HFFc6 (cell line): ENCODE data around the gene BEND4. TPM values are rescaled to one million over a fixed set of nuclear protein-coding genes. Genes with fewer than 3 reads are reported as not detected.

ENCODE experiments used
- DNase-seq: peaks from one replicate; pipeline ENCODE4 v3.0.0-alpha.2; 2018
- H3K27ac Mint-ChIP-seq: 2 replicates; pipeline ENCODE4 v1.8.0; 2020; ENCODE audit warnings: mild to moderate bottlenecking, mixed read lengths
- H3K27me3 Mint-ChIP-seq: 2 replicates; pipeline ENCODE4 v1.8.0; 2021; ENCODE audit warnings: mild to moderate bottlenecking, moderate library complexity, mixed read lengths; ENCODE audit not compliant: insufficient read depth
- H3K36me3 Mint-ChIP-seq: 2 replicates; pipeline ENCODE4 v1.8.0; 2021; ENCODE audit warnings: low read depth, mixed read lengths
- H3K4me1 Mint-ChIP-seq: 2 replicates; pipeline ENCODE4 v1.8.0; 2020; ENCODE audit warnings: low read depth, mixed read lengths
- H3K4me3 Mint-ChIP-seq: 2 replicates; pipeline ENCODE4 v1.8.0; 2020; ENCODE audit warnings: mild to moderate bottlenecking, moderate library complexity, mixed read lengths
- H3K9me3 Mint-ChIP-seq: 2 replicates; pipeline ENCODE4 v1.8.0; 2020; ENCODE audit warnings: mild to moderate bottlenecking, mixed read lengths
- CTCF ChIP-seq: fragments of 200-600 bp; sonication (generic); IDR thresholded peaks from 2 replicates; pipeline ENCODE4 v1.5.0; 2021; ENCODE audit warnings: antibody characterized with exemption, mild to moderate bottlenecking
- total RNA-seq, 6 experiments: library from RNA; stranded (reverse); fragmentation: NEBNext Ultra II Directional; extraction: Animal tissue kit (Norgen Biotek cat#: 25700); gene quantifications; 2 replicates in 1 of 6; 3 replicates in 5 of 6; pipeline ENCODE4 v1.2.3, GENCODE V29; 2021

The BEND4 gene
- total RNA-seq, 6 experiments from 2014 or later, result not detected

- no peaks in the 10 kb centered on the region; the same call in 1 of the 2 replicates for H3K36me3 Mint-ChIP-seq
- H3K4me1 Mint-ChIP-seq, result peaks cover 4% of the 10 kb centered on the region; the same call in 1 of the 2 replicates
- peaks cover 8% of the 10 kb centered on the region for H3K27me3 Mint-ChIP-seq
- DNase-seq, result no peak
- no peak overlapping the region for H3K27ac Mint-ChIP-seq
- no peaks in the 10 kb centered on the region; the same call in 1 of the 2 replicates for H3K9me3 Mint-ChIP-seq
- H3K4me3 Mint-ChIP-seq, result no peak overlapping the region
- TF ChIP-seq CTCF, result no peak
Observed at GRCh38 chr4:42123071-42123644, 29.3 kb downstream of the BEND4 start.

GRCh38 chr4:42122237-42122636 is 30.2 kb downstream of the BEND4 start:
- Mint-ChIP-seq H3K4me1 (peaks cover 4% of the 10 kb centered on the region; the same call in 1 of the 2 replicates), H3K4me3 (no peak overlapping the region), H3K27ac (no peak overlapping the region), H3K27me3 (peaks cover 8% of the 10 kb centered on the region), H3K36me3 (no peaks in the 10 kb centered on the region; the same call in 1 of the 2 replicates), H3K9me3 (no peaks in the 10 kb centered on the region; the same call in 1 of the 2 replicates)
- no peak for DNase-seq
- TF ChIP-seq CTCF, result no peak

- Mint-ChIP-seq H3K4me3 (no peak overlapping the region), H3K36me3 (no peaks in the 10 kb centered on the region; the same call in 1 of the 2 replicates), H3K9me3 (no peaks in the 10 kb centered on the region; the same call in 1 of the 2 replicates), H3K4me1 (peaks cover 4% of the 10 kb centered on the region; the same call in 1 of the 2 replicates), H3K27me3 (peaks cover 11% of the 10 kb centered on the region), H3K27ac (no peak overlapping the region)
- no peak for DNase-seq
- TF ChIP-seq CTCF, result no peak
Observed at GRCh38 chr4:42119886-42120285, 32.6 kb downstream of the BEND4 start.

GRCh38 chr4:42112846-42113245 is 39.6 kb downstream of the BEND4 start:
- Mint-ChIP-seq H3K9me3 (no peaks in the 10 kb centered on the region), H3K36me3 (no peaks in the 10 kb centered on the region), H3K27me3 (peaks cover 8% of the 10 kb centered on the region), H3K4me1 (no peaks in the 10 kb centered on the region), H3K4me3 (no peak overlapping the region), H3K27ac (no peak overlapping the region)
- no peak for DNase-seq
- TF ChIP-seq CTCF, result no peak

- no peaks in the 10 kb centered on the region; the same call in 1 of the 2 replicates for H3K27me3 Mint-ChIP-seq
- H3K4me1 Mint-ChIP-seq, result peaks cover 17% of the 10 kb centered on the region
- H3K36me3 Mint-ChIP-seq, result no peaks in the 10 kb centered on the region
- H3K9me3 Mint-ChIP-seq, result no peaks in the 10 kb centered on the region
- no peak for DNase-seq
- H3K27ac Mint-ChIP-seq, result no peak overlapping the region
- H3K4me3 Mint-ChIP-seq, result no peak overlapping the region
- no peak for TF ChIP-seq CTCF
Observed at GRCh38 chr4:42104521-42104920, 47.9 kb downstream of the BEND4 start.
